Measurements from ENCODE around the gene SLC6A17. TPM values are rescaled to one million over a fixed set of nuclear protein-coding genes. Genes with fewer than 3 reads are reported as not detected.

Gene SLC6A17
- total and polyA plus RNA-seq, 9 of the 15 experiments (the other 6 are each of a cell fraction or from before 2014, with no cell fraction given) = not detected

GRCh38 chr1:110237386-110238152 lies 87.3 kb downstream of the SLC6A17 start:
- ChIA-PET CTCF (ENCODE audit: low intra/inter-chr PET ratio) (interaction anchor here (1.2 kb wide), 1 partner anchor 30 kb away, joined by 3 read pairs; no protein-coding TSS in a partner anchor), POLR2A (interaction anchor here (0.6 to 1.8 kb wide), 5 partner anchors 8 to 136 kb away, joined by 3 to 9 read pairs (median 4); no protein-coding TSS in a partner anchor)
- no peak overlapping the region for H3K9ac ChIP-seq (ENCODE audit: insufficient read depth in 1 of 2, low read depth in 2 of 2, low read length in 2 of 2)
- H3K9me1 ChIP-seq (ENCODE audit: control insufficient read depth, insufficient read depth, low read length) = no peaks in the 10 kb centered on the region
- H3K79me2 ChIP-seq (ENCODE audit: control insufficient read depth, insufficient read depth, low read length) = no peaks in the 10 kb centered on the region
- H3K4me3 ChIP-seq = no peak overlapping the region
- intact Hi-C loops (cut with micrococcal nuclease) = no loop called here
- no peak overlapping the region for H3K4me2 ChIP-seq (ENCODE audit: insufficient read depth, low read length)
- peaks cover 20 to 68% of the 10 kb centered on the region in 2 experiments for H3K27me3 ChIP-seq (ENCODE audit: control insufficient read depth in 2 of 2, insufficient read depth in 2 of 2, low read length in 2 of 2)
- H4K20me1 ChIP-seq (replicated peaks; ENCODE audit: control insufficient read depth, insufficient read depth, low read length) = no peaks in the 10 kb centered on the region; the same call in 1 of the 2 replicates
- H3K36me3 ChIP-seq (ENCODE audit: control insufficient read depth, insufficient read depth, low read length) = no peaks in the 10 kb centered on the region
- WGBS (ENCODE audit: insufficient coverage, low coverage, missing lambda C conversion rate) = 2% methylated on average over 13 of the region's 13 CpGs
- no peak for TF ChIP-seq ZNF561 (CRISPR knock-in tag; conservative IDR thresholded peaks at IDR 0.05)
- TF ChIP-seq ZNF639 (CRISPR knock-in tag; conservative IDR thresholded peaks at IDR 0.05 in 1 of 2, IDR thresholded peaks at IDR 0.05 in 1 of 2) = no peak
- TF ChIP-seq MAX (CRISPR knock-in tag; IDR thresholded peaks at IDR 0.05) = peak; percentile 48
- peak; percentile 6; the same call in 1 of the 2 replicates for TF ChIP-seq MAFF (IDR thresholded peaks at IDR 0.05; ENCODE audit: low read length)
- TF ChIP-seq CREBBP (IDR thresholded peaks at IDR 0.05; ENCODE audit: low read depth, low read length) = no peak
- TF ChIP-seq LARP7 (IDR thresholded peaks at IDR 0.05) = no peak
- TF ChIP-seq NFE2 (IDR thresholded peaks at IDR 0.05; ENCODE audit: low read depth) = peak; percentile 65
- TF ChIP-seq BHLHE40 (IDR thresholded peaks at IDR 0.05; ENCODE audit: low read length) = peak; percentile 95
- TF ChIP-seq USF1 (CRISPR knock-in tag; IDR thresholded peaks at IDR 0.05) = peak; percentile 41; the same call in 1 of the 2 replicates
- peaks cover 3 to 18% of the 10 kb centered on the region in 2 experiments for H3K4me1 ChIP-seq (replicated peaks in 1 of 2; ENCODE audit: control insufficient read depth in 2 of 2, insufficient read depth in 2 of 2, low read length in 2 of 2)
- no TSS peak for BruUV-seq (replicated peaks)
- H3K27ac ChIP-seq (ENCODE audit: extremely low read depth, low read depth, low read length) = no peak overlapping the region
- H3K9me3 ChIP-seq (replicated peaks; ENCODE audit: control insufficient read depth, insufficient read depth, low read depth, low read length) = no peaks in the 10 kb centered on the region
- no peak for FAIRE-seq
- peak; percentile 64 for ATAC-seq
- in situ Hi-C loops (cut with MboI) = no loop called here
- no peak overlapping the region for H2AFZ ChIP-seq (ENCODE audit: low read depth, low read length)
- DNase-seq (ENCODE audit: extremely low read depth in 1 of 4, low spot score in 3 of 4) = peak in 2 of 4 experiments; percentile 20 to 33

All from K562 (cell line).